T-helper 22 cell (primary cell): Measurements from ENCODE around the gene SAV1.
"Not testable (repeated sequence)": the region's sequence is repeated elsewhere in the genome, so short reads cannot be mapped to it uniquely, and the experiment has no call there.

Experiments used
- DNase-seq: peaks from one replicate; pipeline ENCODE4 v3.0.0-alpha.2; 2020; ENCODE audit warnings: low read depth

SAV1 gene

DNA sequence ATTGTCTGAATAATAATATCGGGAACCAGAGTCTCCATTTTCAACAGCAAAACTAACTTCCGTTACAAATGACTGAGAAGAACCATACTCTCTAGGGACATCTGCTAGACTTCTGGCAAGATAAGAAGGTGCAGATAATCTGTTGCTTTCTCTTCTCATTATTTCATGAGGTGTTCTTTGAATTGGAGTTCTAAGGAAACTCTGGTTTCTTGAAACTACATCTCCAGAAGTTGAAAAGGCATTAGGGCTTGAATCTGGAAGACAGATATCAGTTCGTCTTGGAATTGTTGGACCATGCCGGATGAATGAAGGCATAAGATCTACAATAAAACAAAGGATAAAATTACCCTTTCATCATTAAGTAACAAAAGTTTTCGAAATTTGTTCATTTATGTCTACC, 2.8 kb downstream of the SAV1 start:
- DNase-seq: not testable (repeated sequence)

DNA sequence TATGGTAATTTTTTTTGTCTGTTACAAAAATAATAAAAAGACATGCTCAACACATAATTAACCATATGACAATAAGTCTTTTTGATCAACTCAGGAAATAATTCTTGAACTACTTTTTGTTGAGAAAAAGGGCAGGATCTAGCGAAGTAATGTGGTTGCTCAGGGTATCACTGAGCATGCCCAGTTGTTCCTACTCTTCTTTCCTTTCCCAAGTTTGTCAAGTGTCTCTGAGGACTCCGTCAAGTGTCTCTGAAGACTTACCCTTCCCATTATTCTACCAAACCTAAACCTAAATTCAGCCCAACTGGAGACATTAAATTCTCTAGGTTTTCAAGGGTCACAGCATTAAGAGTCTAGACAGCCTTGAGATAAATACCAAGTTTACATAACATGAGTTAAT, 3.5 kb downstream of the SAV1 start:
- DNase-seq: not testable (repeated sequence)

DNA sequence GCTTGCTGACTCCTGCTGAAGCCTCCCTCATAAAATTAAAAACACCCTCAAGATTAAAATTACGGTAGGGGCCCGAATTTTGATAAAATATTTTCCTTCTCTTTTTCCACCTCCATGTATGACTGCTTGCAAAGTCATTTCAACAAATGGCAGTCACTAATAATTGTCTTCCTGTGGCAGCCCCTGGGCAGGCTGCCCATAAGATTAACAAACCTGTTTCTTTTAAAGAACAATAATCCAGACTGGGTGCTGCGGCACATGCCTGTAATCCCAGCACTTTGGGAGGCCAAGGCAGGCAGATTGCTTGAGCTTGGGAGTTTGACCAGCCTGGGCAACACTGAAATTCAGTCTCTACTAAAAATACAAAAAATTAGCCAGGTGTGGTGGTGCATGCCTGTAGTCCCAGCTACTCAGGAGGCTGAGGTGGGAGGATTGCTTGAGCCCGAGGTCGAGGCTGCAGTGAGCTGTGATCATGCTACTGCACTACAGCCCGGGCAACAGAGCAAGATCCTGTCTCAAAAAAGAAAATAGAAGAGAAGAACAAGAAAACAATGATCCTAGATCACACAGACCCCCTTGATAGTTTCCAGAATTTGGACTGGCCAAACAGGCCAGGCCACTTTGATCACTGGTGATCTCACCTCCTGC, 8.7 kb downstream of the SAV1 start:
- no peak for DNase-seq

DNA sequence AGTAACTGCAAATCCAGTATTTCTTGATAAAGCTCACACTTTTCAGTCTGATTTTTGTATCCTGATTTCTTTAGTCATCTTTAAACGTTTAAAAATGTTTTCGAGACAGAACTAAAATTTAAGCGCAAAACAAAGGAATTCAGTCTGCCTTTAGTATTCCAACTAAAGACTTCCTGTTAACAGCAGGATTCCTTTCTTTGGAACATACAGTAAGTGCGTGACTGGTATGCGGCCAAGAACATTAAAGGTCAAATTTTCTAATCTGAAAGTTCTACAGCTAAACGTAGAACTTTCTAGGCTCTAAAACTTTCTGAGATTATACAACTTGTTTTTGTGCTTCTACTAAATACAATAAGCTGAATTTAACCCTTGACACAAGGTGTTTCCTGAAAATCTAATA, 9.9 kb downstream of the SAV1 start:
- no peak for DNase-seq

DNA sequence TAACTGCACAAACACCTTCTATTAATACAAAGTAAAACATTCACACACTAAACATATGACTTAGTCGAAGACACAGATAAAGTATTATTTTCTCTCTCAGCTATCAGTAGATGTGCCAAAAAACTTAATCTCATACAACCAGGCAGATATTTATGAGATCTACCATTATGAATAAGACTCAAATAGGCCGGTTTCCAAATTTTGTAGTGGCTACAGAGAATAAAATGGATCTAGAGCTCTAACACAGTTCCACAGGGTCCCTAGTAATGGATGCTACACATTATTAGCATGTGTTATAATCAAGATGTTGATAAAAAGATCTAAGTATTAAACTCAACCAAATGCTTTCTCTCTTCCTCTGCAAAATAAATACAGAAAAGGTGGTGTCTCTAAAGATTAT, 10.4 kb downstream of the SAV1 start:
- DNase-seq: no peak

DNA sequence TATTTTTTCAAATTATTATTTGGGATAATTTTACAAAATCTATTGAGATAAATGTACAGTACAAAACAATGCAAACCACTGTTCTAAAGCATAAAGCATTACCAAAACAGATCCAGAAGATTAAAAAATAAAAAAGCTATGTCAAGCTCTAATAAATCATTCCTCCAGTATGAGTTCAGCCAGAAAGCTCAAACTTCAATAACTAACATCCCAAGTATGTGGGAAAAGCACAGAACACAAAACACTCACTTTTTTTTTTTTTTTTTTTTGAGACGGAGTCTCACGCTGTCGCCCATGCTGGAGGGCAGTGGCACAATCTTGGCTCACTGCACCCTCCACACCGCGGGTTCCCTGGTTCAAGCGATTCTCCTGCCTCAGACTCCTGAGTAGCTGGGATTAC, 11.3 kb downstream of the SAV1 start:
- DNase-seq: no peak

DNA sequence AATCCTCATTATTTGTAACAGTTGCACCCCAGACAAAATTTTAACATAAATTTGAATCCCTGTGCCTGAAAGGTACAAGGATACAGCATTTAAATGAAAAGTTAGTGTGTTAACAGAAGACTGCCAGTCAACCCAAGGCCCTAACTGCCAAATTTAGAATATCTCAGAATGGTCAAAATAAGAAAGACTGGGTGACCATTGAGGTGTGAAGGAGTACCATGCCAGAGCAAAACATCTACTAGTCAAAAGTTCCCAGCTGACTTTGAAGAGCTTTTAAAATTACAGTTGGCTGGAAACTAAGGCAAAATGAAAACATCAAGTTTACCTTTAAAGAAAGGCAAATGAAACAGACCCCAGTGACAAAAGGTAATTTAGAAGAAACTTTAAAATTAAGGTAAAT, 18.4 kb downstream of the SAV1 start:
- no peak for DNase-seq

DNA sequence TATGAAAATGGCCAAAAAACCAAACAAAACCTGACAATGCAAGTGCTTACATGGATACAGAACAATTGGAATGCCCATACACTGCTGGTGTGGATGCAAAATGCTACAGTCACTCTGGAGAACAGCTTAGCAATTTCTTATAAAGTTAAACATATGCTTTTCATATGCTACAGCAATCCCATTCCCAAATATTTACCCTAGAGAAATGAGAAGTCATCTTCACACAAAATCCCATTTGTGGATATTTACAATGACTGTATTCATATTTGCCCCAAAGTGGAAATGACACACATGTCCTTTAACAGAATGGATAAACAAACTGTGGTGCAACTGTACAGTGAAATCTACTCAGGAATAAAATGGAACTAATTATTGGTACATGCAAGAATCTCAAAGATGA, 20.4 kb downstream of the SAV1 start:
- no peak for DNase-seq

DNA sequence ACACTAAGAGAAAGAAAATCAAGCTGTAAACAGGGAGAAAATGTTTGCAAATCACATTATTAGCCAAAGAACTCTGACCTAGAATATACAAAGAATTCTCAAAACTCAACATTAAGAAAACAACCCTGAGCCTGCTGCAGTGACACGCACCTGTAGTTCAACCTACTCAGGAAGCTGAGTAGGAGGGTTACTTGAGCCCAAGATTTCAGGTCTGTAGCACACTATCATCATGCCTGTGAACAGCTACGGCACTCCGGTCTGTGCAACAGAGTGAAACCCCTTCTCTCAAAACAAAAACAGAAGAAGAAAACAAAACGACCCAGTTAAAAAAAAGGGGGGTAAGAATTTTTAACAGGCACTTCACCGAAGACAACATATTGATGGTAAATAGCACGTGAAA, 20.8 kb downstream of the SAV1 start:
- no peak for DNase-seq

DNA sequence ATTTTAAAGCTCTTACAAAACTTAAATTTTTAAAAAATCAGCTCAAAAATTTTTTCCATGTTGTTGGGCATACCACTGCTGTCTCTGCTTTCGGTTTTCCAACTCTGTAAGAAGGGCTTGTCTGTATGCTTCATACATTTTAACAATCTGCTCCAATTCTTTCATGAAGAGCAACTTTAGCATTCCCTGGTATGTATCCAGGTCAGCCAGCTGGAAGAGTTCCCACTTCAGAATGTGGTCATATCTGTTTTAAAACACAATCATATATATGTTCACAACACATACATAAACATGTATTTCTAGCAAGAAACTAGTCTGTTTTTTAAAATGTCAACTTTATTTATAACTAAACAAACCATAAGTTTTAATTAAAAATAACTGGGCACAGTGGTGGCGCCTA, 33.0 kb downstream of the SAV1 start:
- DNase-seq: no peak

DNA sequence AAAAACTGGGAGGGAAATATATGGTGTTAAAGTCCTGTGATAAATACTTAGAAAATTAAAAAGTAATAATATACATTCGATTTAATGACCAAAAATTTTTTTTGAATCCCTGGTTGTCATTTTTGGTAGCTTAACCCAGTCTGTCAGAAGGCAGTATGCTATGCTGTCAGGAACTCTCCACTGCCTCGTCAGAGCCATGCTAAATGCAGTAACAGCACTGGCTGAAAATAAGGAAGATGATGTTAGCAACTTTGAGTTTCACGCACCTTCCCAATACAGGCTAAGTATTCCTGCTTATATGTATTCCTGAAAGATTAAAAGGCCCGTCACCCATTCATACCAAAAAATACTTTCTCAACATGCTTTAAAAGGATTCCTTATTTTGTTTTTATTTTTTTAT, 34.2 kb downstream of the SAV1 start:
- no peak for DNase-seq

DNA sequence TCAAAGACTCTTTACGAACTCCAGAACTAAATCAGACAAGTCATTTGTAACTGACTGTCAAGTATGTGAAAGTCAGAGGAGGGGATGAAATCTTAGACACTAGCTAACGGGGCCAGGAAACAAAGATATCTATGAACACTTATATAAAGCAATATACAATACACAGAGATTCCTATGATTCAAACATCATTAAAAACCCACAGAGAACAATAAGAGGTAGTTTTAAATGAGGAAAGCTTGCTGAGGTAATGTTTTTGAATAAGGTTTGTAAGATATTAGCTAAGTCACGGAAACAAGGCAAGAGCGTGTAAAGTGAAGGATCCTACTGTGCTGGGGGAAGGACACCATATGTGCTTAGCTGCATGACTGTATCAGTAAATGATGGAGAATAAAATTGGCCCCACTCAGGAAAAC, 36.7 kb downstream of the SAV1 start:
- no peak for DNase-seq

DNA sequence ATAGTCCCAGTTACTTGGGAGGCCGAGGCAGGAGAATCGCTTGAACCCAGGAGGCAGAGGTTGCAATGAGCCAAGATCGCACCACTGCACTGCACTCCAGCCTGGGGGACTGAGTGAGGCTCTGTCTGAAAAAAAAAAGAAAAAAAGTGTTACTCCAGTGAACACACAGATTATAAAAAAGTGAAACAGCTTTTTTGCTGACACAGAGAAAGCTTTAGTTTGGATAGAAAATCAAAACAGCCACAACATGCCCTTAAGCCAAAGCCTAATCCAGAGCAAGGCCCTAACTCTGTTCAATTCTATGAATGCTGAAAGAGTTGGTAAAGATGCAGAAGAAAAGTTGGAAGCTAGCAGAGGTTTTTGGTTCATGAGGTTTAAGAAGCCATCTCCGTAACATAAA, 43.2 kb downstream of the SAV1 start:
- DNase-seq: not testable (repeated sequence)

DNA sequence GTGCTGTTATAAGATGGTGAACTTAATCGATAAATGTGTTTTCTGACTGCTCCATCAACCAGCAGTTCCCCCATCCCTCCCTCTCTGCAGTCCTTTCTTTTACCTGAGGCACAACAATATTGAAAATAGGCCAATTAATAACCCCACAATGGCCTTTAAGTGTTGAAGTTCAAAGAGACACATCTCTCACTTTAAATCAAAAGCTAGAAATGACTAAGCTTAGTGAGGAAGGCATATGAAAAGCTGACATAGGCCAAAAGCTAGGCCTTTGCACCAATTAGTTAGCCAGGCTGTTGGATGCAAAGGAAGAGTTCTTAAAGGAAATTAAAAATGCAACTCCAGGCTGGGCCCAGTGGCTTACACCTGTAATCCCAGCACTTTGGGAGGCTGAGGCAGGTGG, 43.7 kb downstream of the SAV1 start:
- no peak for DNase-seq

DNA sequence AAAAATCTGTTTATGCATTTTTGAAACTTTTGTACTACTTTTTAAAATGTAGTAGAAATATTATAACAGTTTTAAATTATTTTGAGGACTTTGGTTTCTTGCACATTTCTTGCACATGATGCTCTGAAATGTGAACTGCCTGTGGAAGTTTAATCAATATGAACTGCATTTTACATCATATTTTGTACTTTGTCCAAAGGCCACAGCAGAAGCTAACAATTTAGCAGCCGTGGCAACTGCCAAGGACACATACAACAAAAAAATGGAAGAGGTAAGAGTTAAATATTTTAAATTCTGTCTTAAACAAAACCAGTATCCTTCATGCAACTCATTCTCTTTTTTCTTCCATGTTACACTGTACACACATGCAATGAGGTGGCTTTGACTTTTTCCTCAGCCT, 45.1 kb downstream of the SAV1 start:
- DNase-seq: no peak

DNA sequence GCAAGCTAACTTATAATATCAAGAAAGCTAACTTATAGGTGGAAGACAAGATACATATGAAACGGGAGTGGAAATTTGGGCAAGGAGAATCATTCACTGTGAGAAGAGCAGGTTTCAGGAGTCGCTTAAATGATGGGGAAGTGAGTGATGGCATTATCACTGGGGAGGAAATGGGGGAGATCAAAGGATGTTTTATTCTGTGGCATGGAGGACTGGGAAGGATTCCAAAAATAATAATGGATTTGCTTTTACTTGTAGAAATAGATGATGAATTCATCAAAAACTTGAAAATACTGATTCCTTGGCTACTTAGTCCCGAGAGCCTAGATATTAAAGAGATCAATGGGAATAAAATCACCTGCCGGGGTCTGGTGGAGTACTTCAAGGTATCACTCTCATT, 47.8 kb downstream of the SAV1 start:
- DNase-seq: no peak

DNA sequence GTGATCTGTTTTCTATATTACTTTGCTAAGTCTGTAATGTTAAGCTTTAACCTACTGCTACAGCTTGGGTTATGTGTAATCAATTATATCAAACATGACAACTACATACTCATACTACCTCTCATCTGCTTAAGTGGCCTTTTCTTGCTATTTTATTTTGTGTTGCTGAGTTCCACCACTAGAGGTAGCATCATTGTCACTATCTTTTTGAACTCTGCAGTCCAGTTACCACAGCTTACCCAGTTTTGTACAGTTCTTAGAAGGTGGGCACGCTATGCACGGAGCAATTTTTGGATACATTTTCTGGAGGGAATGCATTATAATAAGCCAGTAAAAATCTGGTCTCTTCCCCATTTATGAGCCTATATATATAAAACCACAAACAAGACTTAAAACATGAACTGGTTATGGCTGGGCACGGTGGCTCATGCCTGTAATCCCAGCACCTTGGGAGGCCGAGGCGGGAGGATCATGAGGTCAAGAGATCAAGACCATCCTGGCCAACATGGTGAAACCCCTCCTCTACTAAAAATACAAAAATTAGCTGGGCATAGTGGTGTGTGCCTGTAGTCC, 48.5 kb downstream of the SAV1 start:
- DNase-seq: no peak

DNA sequence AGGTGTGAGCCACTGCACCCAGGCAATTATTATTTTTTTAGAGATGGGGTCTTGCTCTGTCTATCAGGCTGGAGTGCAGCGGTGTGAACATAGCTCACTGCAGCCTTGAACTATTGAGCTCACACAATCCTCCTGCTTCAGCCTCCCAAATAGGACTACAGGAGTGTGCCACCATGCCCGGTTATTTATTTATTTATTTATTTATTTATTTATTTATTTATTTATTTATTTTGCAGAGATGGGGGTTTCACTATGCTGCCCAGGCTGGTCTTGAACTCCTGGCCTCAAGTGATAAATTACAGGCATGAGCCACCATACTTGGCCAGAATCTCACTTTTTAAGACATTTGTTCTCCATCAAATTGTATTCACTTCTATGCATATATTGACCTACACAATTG, 51.8 kb downstream of the SAV1 start:
- DNase-seq: no peak

DNA sequence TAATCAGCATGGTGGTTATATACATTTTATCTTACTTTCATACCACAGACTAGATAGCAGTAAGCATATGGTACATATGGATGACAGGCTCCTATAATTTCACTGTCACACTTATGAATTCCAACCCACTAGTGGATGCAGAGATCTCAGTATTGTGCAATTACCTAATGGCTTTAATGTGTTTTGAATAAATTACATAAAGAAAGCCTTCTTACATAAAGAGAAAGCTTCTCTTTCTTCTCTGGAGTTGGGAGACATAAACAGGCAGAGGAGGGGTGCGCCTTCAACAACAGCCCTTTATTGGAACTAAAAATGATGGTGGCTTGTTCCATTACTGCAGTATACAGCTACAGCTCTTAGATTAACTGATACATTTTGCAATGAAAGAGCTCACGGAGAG, 52.6 kb downstream of the SAV1 start:
- DNase-seq: no peak

DNA sequence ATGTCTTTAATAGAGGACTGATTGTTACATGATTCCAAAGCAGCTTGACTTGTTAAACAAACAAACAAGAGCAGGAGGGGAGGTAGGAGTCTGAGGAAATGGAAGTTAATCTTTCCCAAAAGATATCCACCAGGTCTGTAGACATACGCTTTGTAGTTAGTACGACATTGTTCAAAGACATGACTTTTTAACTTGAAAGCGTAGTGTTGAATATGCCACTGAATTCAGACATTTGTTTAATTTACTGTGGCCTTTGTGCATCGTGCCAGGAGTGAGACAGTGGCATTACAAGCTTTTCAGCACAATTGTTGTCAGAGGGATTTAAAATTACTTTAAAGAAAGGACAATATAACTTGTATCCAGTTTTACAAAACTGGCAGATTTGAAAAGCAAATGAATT, 53.0 kb downstream of the SAV1 start:
- DNase-seq: no peak

DNA sequence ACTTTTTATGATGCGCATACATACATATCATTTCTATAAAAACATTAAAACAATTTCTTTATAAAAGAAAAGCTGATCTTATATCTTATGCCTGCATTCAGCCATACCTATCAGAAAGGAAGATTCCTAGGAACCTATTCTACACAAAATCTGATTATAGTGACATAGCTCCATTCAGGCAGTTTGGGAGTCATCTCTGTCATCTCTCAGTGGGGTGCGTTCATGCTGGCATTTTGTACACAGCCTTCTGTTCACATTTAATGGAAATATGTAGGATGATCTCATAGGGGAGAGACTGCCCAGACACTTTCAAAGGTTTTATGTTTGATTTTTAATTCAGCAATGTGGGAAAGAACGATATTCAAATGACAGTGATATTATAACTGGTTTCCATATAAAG, 55.3 kb downstream of the SAV1 start:
- DNase-seq: no peak

DNA sequence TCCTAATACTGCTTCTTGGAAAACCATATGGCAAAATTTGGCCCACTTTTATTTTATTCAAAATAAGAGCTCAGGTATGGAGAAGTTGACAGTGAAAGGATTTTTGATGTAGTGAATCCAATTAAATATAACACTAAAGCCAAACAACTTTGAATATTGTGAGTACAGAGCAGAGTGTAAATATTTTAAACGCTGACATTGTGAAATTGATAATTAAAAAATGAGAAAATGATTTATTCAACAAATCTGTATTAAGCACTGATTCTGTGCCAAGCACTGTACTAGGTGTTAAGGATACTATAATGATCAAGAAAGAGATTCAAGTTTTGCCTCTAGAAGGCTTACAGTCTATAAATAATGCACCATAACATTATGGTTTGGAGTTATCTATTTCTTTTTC, 57.6 kb downstream of the SAV1 start:
- no peak for DNase-seq

DNA sequence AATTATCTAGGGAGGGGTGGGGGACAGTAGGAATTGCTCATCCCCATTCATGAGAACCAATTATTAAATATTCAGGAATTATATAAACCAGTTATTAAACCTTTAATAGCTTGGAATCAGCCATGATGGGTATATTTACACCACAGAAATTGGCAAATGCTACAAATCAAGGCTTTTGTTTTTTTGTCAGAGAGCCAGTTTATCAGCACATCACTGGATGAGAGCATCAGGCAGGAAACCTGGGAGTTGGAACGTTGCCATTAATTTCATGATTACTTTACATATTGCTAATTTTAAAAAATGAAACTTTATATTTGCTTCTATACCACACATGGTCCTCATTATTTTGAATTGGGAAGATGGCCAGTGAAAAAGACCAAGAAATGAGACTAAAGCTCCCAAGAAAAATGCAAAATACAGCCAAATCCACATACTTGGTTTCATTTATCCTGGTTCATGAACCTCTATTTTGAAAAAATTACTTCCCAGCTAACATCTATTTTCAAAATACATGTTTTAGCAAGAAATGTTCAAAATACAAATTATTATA, 59.7 kb downstream of the SAV1 start:
- no peak for DNase-seq

DNA sequence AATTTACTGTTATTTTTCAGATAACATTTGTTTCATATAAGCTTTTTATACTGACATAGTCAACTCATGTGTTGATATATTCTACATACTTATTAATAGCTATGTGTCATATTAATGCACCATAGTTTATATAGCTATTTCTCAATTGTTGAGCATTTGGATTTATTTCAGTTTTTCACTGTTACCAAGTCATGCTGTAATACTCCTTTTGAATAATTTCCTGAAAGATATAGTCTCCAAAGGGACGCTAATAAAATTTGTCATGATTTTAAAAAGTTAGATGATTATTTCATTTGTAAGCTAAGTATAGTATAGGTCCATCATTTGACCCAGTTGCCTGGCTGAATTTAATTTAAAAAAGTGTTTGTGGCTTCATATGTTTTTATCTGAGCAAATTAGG, 60.3 kb downstream of the SAV1 start:
- DNase-seq: no peak
